GM12878 (cell line): Measurements from ENCODE around the gene HSPA12A.

ENCODE experiments used
- EP300 ChIP-seq, 2 experiments: fragments of 150-350 bp in 1 of 2; IDR thresholded peaks; 2 replicates each; pipeline ENCODE4 v1.6.1; 2011 to 2012; ENCODE audit warnings: low read depth in 2 of 2, low read length in 2 of 2, borderline replicate concordance in 1 of 2, improper control_type of control experiment in 1 of 2, inconsistent platforms in 1 of 2; ENCODE audit not compliant: control insufficient read depth in 1 of 2
- FOXK2 ChIP-seq: fragments of 450-650 bp; IDR thresholded peaks from 2 replicates; pipeline ENCODE4 v1.6.1; 2017; ENCODE audit warnings: mild to moderate bottlenecking, moderate library complexity
- RAD21 ChIP-seq: IDR thresholded peaks from 2 replicates; pipeline ENCODE4 v1.6.1; 2011; ENCODE audit warnings: mild to moderate bottlenecking, low read depth, low read length, moderate library complexity; ENCODE audit not compliant: insufficient read depth
- RFX5 ChIP-seq: IDR thresholded peaks from 2 replicates; pipeline ENCODE4 v1.6.1; 2011; ENCODE audit warnings: low read depth, low read length, improper control_type of control experiment
- SMARCA5 ChIP-seq: fragments of 450-650 bp; IDR thresholded peaks from 2 replicates; pipeline ENCODE4 v1.6.1; 2017; ENCODE audit warnings: mild to moderate bottlenecking
- SREBF2 ChIP-seq: IDR thresholded peaks from 2 replicates; pipeline ENCODE4 v1.6.1; 2012; ENCODE audit warnings: mild to moderate bottlenecking, low read length
- TF ChIP-seq, protein P1 (sequence below), 3 experiments: IDR thresholded peaks in 2 of 3; conservative IDR thresholded peaks in 1 of 3; 2 replicates each; pipeline ENCODE4 v1.5.1; 2011; ENCODE audit warnings: low read depth in 3 of 3, low read length in 3 of 3, mild to moderate bottlenecking in 3 of 3, control low read depth in 2 of 3, moderate library complexity in 2 of 3, inconsistent platforms in 1 of 3, mixed read lengths in 1 of 3; ENCODE audit not compliant: control insufficient read depth in 2 of 3, insufficient read depth in 1 of 3; ENCODE audit errors: extremely low read depth in 1 of 3

DNA sequence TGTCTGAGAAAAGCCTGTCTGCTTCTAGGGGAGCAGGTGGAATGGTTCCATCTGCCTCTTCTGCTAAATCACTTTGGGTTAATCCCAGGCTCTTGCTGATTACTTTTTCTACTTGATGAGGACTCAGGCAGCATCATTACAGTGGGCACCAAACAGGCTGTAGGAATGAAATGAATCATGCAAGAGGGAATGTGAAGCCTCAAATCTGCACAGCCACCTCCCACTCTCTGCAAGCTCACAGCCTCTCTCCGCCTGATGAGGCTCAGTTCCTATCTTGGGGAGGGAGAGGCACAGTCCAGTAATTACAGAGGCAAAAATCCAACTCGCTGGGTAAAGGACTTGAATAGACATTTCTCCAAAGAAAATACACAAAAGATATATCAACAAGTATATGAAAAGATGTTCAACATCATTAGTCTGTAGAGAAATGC is 34.0 kb downstream of the HSPA12A start:
- TF ChIP-seq RFX5 (no peak), EP300 (IDR thresholded peaks at IDR 0.05; ENCODE audit: borderline replicate concordance in 1 of 2, control insufficient read depth in 1 of 2, low read depth in 2 of 2, low read length in 2 of 2) (no peak), RAD21 (no peak), FOXK2 (no peak), SREBF2 (no peak), SMARCA5 (no peak)
- TF ChIP-seq, protein P1, sequence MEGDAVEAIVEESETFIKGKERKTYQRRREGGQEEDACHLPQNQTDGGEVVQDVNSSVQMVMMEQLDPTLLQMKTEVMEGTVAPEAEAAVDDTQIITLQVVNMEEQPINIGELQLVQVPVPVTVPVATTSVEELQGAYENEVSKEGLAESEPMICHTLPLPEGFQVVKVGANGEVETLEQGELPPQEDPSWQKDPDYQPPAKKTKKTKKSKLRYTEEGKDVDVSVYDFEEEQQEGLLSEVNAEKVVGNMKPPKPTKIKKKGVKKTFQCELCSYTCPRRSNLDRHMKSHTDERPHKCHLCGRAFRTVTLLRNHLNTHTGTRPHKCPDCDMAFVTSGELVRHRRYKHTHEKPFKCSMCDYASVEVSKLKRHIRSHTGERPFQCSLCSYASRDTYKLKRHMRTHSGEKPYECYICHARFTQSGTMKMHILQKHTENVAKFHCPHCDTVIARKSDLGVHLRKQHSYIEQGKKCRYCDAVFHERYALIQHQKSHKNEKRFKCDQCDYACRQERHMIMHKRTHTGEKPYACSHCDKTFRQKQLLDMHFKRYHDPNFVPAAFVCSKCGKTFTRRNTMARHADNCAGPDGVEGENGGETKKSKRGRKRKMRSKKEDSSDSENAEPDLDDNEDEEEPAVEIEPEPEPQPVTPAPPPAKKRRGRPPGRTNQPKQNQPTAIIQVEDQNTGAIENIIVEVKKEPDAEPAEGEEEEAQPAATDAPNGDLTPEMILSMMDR (IDR thresholded peaks at IDR 0.05 in 2 of 3, conservative IDR thresholded peaks at IDR 0.05 in 1 of 3; ENCODE audit: control insufficient read depth in 2 of 3, extremely low read depth in 1 of 3, insufficient read depth in 1 of 3, low read depth in 3 of 3, low read length in 3 of 3) = no peak
